Activated T-cell treated with anti-CD3 and anti-CD28 coated beads for 1 hour (primary cell): Measurements from ENCODE around the gene CFAP46.

Source experiments
- DNase-seq: peaks from one replicate; pipeline ENCODE4 v3.0.0-alpha.2; 2020; ENCODE audit warnings: low read depth

CFAP46 gene

GRCh38 chr10:132770061-132771021 is 172.0 kb downstream of the CFAP46 start:
- no peak for DNase-seq

- no peak for DNase-seq
Observed at GRCh38 chr10:132768346-132769248, 173.8 kb downstream of the CFAP46 start.

DNA sequence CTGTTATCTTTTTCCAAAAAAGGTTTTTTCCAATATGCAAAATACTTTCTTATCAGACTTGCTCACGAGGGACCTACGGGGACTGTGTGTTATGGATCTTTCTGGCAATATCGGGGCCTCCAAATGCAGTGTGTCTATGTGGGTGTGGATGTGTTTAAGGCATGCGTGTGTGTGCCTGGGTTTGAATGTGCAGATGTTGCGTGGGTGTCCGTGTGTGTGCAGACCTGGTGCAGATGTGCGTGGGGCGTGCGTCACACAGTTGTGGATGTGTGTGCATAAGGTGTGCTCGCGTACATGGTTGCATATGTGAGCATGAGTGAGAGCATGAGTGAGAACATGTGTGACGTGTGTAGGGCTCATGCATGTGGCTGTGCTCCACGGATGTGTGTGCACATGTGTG is 176.1 kb downstream of the CFAP46 start:
- DNase-seq, result no peak

GRCh38 chr10:132765435-132765834 is 176.9 kb downstream of the CFAP46 start:
- no peak for DNase-seq

GRCh38 chr10:132764108-132764507 is 178.3 kb downstream of the CFAP46 start:
- no peak for DNase-seq

- DNase-seq, result no peak
Observed at GRCh38 chr10:132763545-132763944, 178.8 kb downstream of the CFAP46 start.

DNA sequence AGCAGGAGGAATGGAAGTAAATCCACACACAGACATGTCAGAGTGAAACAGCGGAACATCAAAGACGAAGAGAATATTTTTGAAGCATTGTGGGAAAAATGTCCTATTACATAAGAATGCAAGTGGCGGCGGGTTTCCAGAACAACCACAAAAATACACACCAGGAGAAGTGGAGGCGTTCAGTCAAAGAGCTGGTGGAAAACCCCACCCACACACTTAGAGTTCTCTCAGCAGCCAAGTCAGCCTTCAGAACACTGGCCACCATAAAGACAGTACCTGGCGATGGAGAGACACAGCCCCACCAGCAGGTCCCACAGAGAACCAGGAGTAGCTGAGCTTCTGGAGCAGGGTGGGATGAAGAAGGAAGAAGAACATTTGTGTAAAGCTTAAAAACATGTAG is 180.1 kb downstream of the CFAP46 start:
- DNase-seq, result no peak

- DNase-seq, result no peak
Observed at GRCh38 chr10:132761395-132762060, 180.8 kb downstream of the CFAP46 start.

- DNase-seq, result no peak
Observed at GRCh38 chr10:132758865-132759264, 183.5 kb downstream of the CFAP46 start.
